SK-N-SH (cell line): ENCODE measurements around the gene LENEP.

Source experiments
- EP300 ChIP-seq, 2 experiments: IDR thresholded peaks; 2 replicates each; pipeline versions ENCODE4 v1.4.0 to v1.6.1; 2012; ENCODE audit warnings: borderline replicate concordance in 1 of 2, low read depth in 1 of 2, low read length in 1 of 2
- EZH2phosphoT487 ChIP-seq: fragments of 200-600 bp; sonication (generic); IDR thresholded peaks from 2 replicates; pipeline ENCODE4 v1.6.1; 2017; ENCODE audit warnings: low read depth, mixed run types, mild to moderate bottlenecking, antibody characterized with exemption, moderate library complexity, borderline replicate concordance
- FOXM1 ChIP-seq: IDR thresholded peaks from 2 replicates; pipeline ENCODE4 v1.4.0; 2012; ENCODE audit warnings: low read depth, mild to moderate bottlenecking
- GABPA ChIP-seq: IDR thresholded peaks from 2 replicates; pipeline ENCODE4 v1.4.0; 2012; ENCODE audit warnings: low read depth, mild to moderate bottlenecking
- MXI1 ChIP-seq: IDR thresholded peaks from 2 replicates; pipeline ENCODE4 v1.6.1; 2012; ENCODE audit warnings: mild to moderate bottlenecking, low read depth, low read length, improper control_type of control experiment
- SIN3A ChIP-seq: IDR thresholded peaks from 2 replicates; pipeline ENCODE4 v1.6.1; 2012; ENCODE audit warnings: low read depth, mild to moderate bottlenecking, low read length, moderate library complexity, borderline replicate concordance
- SMC3 ChIP-seq: IDR thresholded peaks from 2 replicates; pipeline ENCODE4 v1.6.1; 2012; ENCODE audit warnings: low read depth, low read length, improper control_type of control experiment
- TF ChIP-seq, protein P1 (sequence below): IDR thresholded peaks from 2 replicates; pipeline ENCODE4 v1.4.0; 2012; ENCODE audit warnings: low read depth
- TF ChIP-seq, protein P2 (sequence below): IDR thresholded peaks from 2 replicates; pipeline ENCODE4 v1.6.1; 2012; ENCODE audit warnings: mild to moderate bottlenecking, low read depth, low read length, moderate library complexity
- TF ChIP-seq, protein P3 (sequence below): IDR thresholded peaks from 2 replicates; pipeline ENCODE4 v1.4.0; 2012; ENCODE audit warnings: low read depth, borderline replicate concordance
- TF ChIP-seq, protein P4 (sequence below): fragments of 150-350 bp; IDR thresholded peaks from 2 replicates; pipeline ENCODE4 v1.6.1; 2017; ENCODE audit warnings: antibody characterized with exemption, low read length, low read depth, borderline replicate concordance
- TF ChIP-seq, protein P5 (sequence below): fragments of 200-600 bp; sonication (generic); IDR thresholded peaks from 2 replicates; pipeline ENCODE4 v1.6.1; 2017; ENCODE audit warnings: antibody characterized with exemption, mild to moderate bottlenecking, moderate library complexity

DNA sequence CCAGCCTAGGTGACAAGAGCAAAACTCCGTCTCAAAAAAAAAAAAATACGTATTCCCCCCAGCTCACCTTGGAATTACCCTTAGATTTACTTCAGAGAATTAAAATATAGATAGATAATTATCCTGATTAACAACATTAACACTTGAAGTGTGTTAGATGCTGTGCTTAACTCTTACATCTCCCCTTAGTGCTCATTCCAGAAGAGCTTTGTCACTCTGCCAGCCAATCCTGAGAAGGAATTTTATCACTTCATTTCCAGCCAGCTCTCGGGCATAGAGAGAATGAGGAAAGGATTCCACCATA, 21.2 kb upstream of the LENEP start:
- TF ChIP-seq, protein P1, sequence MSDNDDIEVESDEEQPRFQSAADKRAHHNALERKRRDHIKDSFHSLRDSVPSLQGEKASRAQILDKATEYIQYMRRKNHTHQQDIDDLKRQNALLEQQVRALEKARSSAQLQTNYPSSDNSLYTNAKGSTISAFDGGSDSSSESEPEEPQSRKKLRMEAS, result no peak
- TF ChIP-seq EP300 (IDR thresholded peaks at IDR 0.05; ENCODE audit: borderline replicate concordance in 1 of 2, low read depth in 1 of 2, low read length in 1 of 2) (no peak), EZH2phosphoT487 (no peak), SIN3A (no peak), MXI1 (no peak), SMC3 (no peak), FOXM1 (no peak), GABPA (no peak)
- TF ChIP-seq, protein P2, sequence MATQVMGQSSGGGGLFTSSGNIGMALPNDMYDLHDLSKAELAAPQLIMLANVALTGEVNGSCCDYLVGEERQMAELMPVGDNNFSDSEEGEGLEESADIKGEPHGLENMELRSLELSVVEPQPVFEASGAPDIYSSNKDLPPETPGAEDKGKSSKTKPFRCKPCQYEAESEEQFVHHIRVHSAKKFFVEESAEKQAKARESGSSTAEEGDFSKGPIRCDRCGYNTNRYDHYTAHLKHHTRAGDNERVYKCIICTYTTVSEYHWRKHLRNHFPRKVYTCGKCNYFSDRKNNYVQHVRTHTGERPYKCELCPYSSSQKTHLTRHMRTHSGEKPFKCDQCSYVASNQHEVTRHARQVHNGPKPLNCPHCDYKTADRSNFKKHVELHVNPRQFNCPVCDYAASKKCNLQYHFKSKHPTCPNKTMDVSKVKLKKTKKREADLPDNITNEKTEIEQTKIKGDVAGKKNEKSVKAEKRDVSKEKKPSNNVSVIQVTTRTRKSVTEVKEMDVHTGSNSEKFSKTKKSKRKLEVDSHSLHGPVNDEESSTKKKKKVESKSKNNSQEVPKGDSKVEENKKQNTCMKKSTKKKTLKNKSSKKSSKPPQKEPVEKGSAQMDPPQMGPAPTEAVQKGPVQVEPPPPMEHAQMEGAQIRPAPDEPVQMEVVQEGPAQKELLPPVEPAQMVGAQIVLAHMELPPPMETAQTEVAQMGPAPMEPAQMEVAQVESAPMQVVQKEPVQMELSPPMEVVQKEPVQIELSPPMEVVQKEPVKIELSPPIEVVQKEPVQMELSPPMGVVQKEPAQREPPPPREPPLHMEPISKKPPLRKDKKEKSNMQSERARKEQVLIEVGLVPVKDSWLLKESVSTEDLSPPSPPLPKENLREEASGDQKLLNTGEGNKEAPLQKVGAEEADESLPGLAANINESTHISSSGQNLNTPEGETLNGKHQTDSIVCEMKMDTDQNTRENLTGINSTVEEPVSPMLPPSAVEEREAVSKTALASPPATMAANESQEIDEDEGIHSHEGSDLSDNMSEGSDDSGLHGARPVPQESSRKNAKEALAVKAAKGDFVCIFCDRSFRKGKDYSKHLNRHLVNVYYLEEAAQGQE, result no peak
- TF ChIP-seq, protein P3, sequence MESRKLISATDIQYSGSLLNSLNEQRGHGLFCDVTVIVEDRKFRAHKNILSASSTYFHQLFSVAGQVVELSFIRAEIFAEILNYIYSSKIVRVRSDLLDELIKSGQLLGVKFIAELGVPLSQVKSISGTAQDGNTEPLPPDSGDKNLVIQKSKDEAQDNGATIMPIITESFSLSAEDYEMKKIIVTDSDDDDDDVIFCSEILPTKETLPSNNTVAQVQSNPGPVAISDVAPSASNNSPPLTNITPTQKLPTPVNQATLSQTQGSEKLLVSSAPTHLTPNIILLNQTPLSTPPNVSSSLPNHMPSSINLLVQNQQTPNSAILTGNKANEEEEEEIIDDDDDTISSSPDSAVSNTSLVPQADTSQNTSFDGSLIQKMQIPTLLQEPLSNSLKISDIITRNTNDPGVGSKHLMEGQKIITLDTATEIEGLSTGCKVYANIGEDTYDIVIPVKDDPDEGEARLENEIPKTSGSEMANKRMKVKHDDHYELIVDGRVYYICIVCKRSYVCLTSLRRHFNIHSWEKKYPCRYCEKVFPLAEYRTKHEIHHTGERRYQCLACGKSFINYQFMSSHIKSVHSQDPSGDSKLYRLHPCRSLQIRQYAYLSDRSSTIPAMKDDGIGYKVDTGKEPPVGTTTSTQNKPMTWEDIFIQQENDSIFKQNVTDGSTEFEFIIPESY, result 0 out of 2 replicates have a peak, but pooled peaks have one; percentile 39
- TF ChIP-seq, protein P4, sequence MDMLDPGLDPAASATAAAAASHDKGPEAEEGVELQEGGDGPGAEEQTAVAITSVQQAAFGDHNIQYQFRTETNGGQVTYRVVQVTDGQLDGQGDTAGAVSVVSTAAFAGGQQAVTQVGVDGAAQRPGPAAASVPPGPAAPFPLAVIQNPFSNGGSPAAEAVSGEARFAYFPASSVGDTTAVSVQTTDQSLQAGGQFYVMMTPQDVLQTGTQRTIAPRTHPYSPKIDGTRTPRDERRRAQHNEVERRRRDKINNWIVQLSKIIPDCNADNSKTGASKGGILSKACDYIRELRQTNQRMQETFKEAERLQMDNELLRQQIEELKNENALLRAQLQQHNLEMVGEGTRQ, result no peak
- TF ChIP-seq, protein P5, sequence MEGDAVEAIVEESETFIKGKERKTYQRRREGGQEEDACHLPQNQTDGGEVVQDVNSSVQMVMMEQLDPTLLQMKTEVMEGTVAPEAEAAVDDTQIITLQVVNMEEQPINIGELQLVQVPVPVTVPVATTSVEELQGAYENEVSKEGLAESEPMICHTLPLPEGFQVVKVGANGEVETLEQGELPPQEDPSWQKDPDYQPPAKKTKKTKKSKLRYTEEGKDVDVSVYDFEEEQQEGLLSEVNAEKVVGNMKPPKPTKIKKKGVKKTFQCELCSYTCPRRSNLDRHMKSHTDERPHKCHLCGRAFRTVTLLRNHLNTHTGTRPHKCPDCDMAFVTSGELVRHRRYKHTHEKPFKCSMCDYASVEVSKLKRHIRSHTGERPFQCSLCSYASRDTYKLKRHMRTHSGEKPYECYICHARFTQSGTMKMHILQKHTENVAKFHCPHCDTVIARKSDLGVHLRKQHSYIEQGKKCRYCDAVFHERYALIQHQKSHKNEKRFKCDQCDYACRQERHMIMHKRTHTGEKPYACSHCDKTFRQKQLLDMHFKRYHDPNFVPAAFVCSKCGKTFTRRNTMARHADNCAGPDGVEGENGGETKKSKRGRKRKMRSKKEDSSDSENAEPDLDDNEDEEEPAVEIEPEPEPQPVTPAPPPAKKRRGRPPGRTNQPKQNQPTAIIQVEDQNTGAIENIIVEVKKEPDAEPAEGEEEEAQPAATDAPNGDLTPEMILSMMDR, result no peak
